ENCODE data around the gene IRF8. TPM values are rescaled to one million over a fixed set of nuclear protein-coding genes. Genes with fewer than 3 reads are reported as not detected.

The IRF8 gene
- total and polyA plus RNA-seq, 2 of the 4 experiments (the other 2 are of a cell fraction), result not detected

DNA sequence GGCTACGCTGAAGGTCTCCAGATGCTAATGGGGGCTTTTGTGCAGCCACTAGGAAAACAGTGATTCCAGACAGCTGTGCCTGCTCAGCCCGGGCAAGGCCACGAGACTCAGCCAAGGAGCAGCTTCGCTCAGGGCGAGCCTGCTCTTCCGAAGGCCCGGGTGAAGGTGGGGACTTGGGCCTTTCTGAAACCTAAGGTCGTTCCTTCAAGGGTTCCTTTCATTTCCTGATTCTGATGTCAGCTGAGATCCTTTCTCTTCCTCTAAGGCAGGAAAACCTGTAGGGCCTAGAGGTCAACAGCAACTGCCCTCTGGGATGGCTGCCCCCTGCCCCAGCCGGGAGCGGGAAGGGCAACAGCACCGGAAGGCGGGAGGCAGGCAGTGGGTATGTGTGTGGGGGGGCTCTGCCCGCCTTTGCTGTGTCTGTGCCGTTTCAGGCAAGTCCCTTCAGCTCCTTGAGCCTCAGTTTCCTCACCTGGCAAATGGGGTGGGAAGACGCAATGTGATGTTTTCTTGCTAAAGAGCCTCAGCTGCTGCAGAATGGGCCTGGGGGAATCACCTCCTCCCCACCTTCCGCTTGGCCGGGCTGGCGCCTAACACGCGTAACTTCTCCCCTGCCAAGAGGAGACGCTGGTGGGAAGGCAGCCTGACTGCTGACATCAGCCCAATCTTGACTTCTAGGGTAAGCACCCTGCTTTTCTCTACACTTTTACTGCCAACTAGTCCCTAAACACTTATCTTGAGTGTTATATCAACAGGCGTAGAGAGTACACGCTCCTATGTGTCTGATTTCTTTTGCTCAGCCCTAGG lies 32.8 kb downstream of the IRF8 start:
- Histone ChIP-seq H4K20me1 (ENCODE audit: insufficient read depth, low read length) (no peaks in the 10 kb centered on the region), H2AK9ac (replicated peaks; ENCODE audit: low read depth, low read length, poor library complexity) (no peak overlapping the region), H3K23ac (ENCODE audit: low read depth, low read length) (no peak overlapping the region), H3K27ac (ENCODE audit: insufficient read depth, low read length) (no peak overlapping the region), H2BK5ac (ENCODE audit: low read depth, low read length, poor library complexity, severe bottlenecking) (no peak overlapping the region), H4K91ac (ENCODE audit: insufficient read depth, low read depth, low read length) (no peak overlapping the region), H3K56ac (ENCODE audit: extremely low read depth, insufficient read depth, low read length) (no peak overlapping the region), H3K4me3 (ENCODE audit: insufficient read depth, low read depth, low read length) (no peak overlapping the region), H3K9ac (ENCODE audit: low read depth, low read length) (no peak overlapping the region), H3K4me1 (ENCODE audit: control insufficient read depth, insufficient read depth, low read length) (peaks cover 1% of the 10 kb centered on the region; the same call in 1 of the 2 replicates), H4K5ac (ENCODE audit: low read depth, low read length) (no peak overlapping the region), H3K79me1 (ENCODE audit: low read depth in 1 of 2, low read length in 2 of 2) (no peaks in the 10 kb centered on the region), H3K36me3 (ENCODE audit: control insufficient read depth, insufficient read depth, low read length) (no peaks in the 10 kb centered on the region), H3K9me1 (ENCODE audit: insufficient read depth, low read length) (no peaks in the 10 kb centered on the region), H3K4ac (ENCODE audit: low read depth, low read length) (no peak overlapping the region), H2BK120ac (ENCODE audit: low read depth, low read length) (no peak overlapping the region), H4K8ac (ENCODE audit: low read depth in 2 of 2, low read length in 2 of 2) (no peak overlapping the region), H3K18ac (ENCODE audit: low read depth, low read length) (no peak overlapping the region), H2AK5ac (ENCODE audit: low read depth, low read length) (no peak overlapping the region), H2BK15ac (ENCODE audit: low read depth, low read length) (no peak overlapping the region), H3K14ac (replicated peaks; ENCODE audit: low read depth, low read length) (no peak overlapping the region), H2BK20ac (ENCODE audit: low read depth, low read length) (no peak overlapping the region), H3K9me3 (ENCODE audit: control insufficient read depth, insufficient read depth, low read length) (no peaks in the 10 kb centered on the region), H3K27me3 (ENCODE audit: control insufficient read depth, insufficient read depth, low read length) (peaks cover 80% of the 10 kb centered on the region), H3K4me2 (ENCODE audit: low read depth, low read length) (no peak overlapping the region), H2AFZ (replicated peaks; ENCODE audit: low read length, poor library complexity) (no peak overlapping the region)
- TF ChIP-seq, protein P1, sequence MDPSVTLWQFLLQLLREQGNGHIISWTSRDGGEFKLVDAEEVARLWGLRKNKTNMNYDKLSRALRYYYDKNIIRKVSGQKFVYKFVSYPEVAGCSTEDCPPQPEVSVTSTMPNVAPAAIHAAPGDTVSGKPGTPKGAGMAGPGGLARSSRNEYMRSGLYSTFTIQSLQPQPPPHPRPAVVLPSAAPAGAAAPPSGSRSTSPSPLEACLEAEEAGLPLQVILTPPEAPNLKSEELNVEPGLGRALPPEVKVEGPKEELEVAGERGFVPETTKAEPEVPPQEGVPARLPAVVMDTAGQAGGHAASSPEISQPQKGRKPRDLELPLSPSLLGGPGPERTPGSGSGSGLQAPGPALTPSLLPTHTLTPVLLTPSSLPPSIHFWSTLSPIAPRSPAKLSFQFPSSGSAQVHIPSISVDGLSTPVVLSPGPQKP (IDR thresholded peaks at IDR 0.05; ENCODE audit: borderline replicate concordance, low read depth, low read length), result no peak
- no peak for TF ChIP-seq FOS (IDR thresholded peaks at IDR 0.05; ENCODE audit: low read depth, low read length)
- no peak for TF ChIP-seq SMC3 (IDR thresholded peaks at IDR 0.05; ENCODE audit: low read depth, low read length)
- no peak for TF ChIP-seq CEBPB (IDR thresholded peaks at IDR 0.05; ENCODE audit: low read depth, low read length)
- no peak for TF ChIP-seq CHD1 (IDR thresholded peaks at IDR 0.05; ENCODE audit: low read depth, low read length)
- no peak for TF ChIP-seq MAFK (IDR thresholded peaks at IDR 0.05; ENCODE audit: low read depth, low read length)
- no peak for TF ChIP-seq MXI1 (IDR thresholded peaks at IDR 0.05; ENCODE audit: borderline replicate concordance, low read depth, low read length)
- TF ChIP-seq POLR2A (IDR thresholded peaks at IDR 0.05; ENCODE audit: low read depth, low read length), result no peak
- no TSS peak for BruUV-seq (replicated peaks)
- dilution Hi-C loops (cut with HindIII; ENCODE audit: low sequenced_read_pairs, unreplicated experiment) (no loop called here), intact Hi-C loops (cut with micrococcal nuclease) (no loop called here), in situ Hi-C loops (cut with MboI; ENCODE audit: low sequenced_read_pairs) (no loop called here)
- WGBS, 2 experiments (ENCODE audit: extremely low coverage in 2 of 2, insufficient read length in 1 of 2), result 68% methylated on average over 9 of the region's 23 CpGs; no CpG with 5 or more reads in 1 of the 2 experiments
- DNase-seq (no peak), ATAC-seq (ENCODE audit: low read depth) (no peak)
- ChIA-PET CTCF (no interaction called here), POLR2A (ENCODE audit: unreplicated experiment) (no interaction called here)
